Adrenal gland (tissue), 12 donors: ENCODE measurements around the gene BLTP3B. TPM values are rescaled to one million over a fixed set of nuclear protein-coding genes. Genes with fewer than 3 reads are reported as not detected.

Source experiments
- DNase-seq, 7 donors: peaks; one replicate each; pipeline ENCODE4 v3.0.0-alpha.2; 2019 to 2020
- H3K27ac ChIP-seq, 5 donors: fragments of 200-600 bp; sonication (generic) in 4 of 5; 1 replicate in 3 of 5; 2 replicates in 2 of 5; pipeline versions ENCODE4 v1.5.1 to v1.8.0; 2016 to 2020; ENCODE audit warnings: mild to moderate bottlenecking in 1 of 5
- H3K27me3 ChIP-seq: fragments of 200-600 bp; 2 replicates; pipeline ENCODE4 v1.8.0; 2021
- H3K36me3 ChIP-seq, 2 donors: fragments of 200-600 bp; replicated peaks in 1 of 2; 1 replicate in 1 of 2; 2 replicates in 1 of 2; pipeline versions ENCODE4 v1.5.1 to v1.8.0; 2018 to 2022
- H3K4me1 ChIP-seq, 2 donors: fragments of 200-600 bp; replicated peaks in 1 of 2; 1 replicate in 1 of 2; 2 replicates in 1 of 2; pipeline versions ENCODE4 v1.5.1 to v1.8.0; 2018 to 2021
- H3K4me3 ChIP-seq, 4 donors: fragments of 200-600 bp; sonication (generic) in 3 of 4; one replicate each; pipeline ENCODE4 v1.5.1; 2016 to 2018
- H3K9me3 ChIP-seq, 3 donors: fragments of 200-600 bp; sonication (generic) in 1 of 3; replicated peaks in 1 of 3; 1 replicate in 2 of 3; 2 replicates in 1 of 3; pipeline versions ENCODE4 v1.5.1 to v1.8.0; 2016 to 2021
- CTCF ChIP-seq, 6 experiments: fragments of 450-650 bp in 4 of 6; fragments of 200-600 bp in 2 of 6; sonication (generic) in 1 of 6; IDR thresholded peaks; 1 replicate in 5 of 6; 2 replicates in 1 of 6; pipeline versions ENCODE4 v1.5.1 to v1.8.0; 2016 to 2021; ENCODE audit warnings: antibody characterized with exemption in 6 of 6, mild to moderate bottlenecking in 2 of 6, moderate library complexity in 1 of 6
- POLR2A ChIP-seq, 2 donors: fragments of 450-650 bp; IDR thresholded peaks; one replicate each; pipeline ENCODE4 v1.6.1; 2017; ENCODE audit warnings: antibody characterized with exemption in 2 of 2, mild to moderate bottlenecking in 2 of 2, moderate library complexity in 1 of 2
- WGBS, 4 donors: extraction: QIAGEN DNeasy Blood & Tissue Kit in 2 of 4; methylation state at CpG; one replicate each; pipeline versions ENCODE4 v1.1.5 to v1.1.7; 2013 to 2017; 5-methylcytosine and 5-hydroxymethylcytosine counted together
- intact Hi-C, 2 donors: fragments of 100-400 bp; cut with DNase I; formaldehyde crosslinking; loops; one replicate each; pipeline versions ENCODE4 v1.14.1 to v1.15.0; 2022 to 2023
- polyA plus RNA-seq, 3 donors: library from polyadenylated mRNA; stranded (reverse); fragments of 200-250 nt in 2 of 3; fragments of 350-450 nt in 1 of 3; fragmentation: Illumina TruSeq in 1 of 3; extraction: RNeasy Lipid Tissue Mini Kit (QIAGEN cat#74804) in 1 of 3; gene quantifications; one replicate each; pipeline ENCODE4 v1.2.3, GENCODE V29; 2013 to 2014
- total RNA-seq, 9 donors: library from RNA; depleted of rRNA in 4 of 9; stranded (reverse); fragments of >200 nt in 4 of 9; fragments of 120-200 nt in 1 of 9; fragmentation: NEBNext Ultra II Directional in 1 of 9; extraction: Animal tissue kit (Norgen Biotek cat#: 25700) in 1 of 9; gene quantifications; one replicate each; pipeline versions ENCODE4 v1.1.0 to v1.2.4, GENCODE V29; 2013 to 2023
- donor health status: healthy with polysubstance abuse.
- donor health status: Bipolar disorder and iron deficiency.
- donor health status: DM: yes; HTN: yes; CAD: no.
- donor health status: DM: no; HTN: no; CAD: no.
- donor health status: DM: no; HTN: no; CAD: no.
- donor health status: DM: yes; HTN: yes; CAD: no.

BLTP3B gene
- total and polyA plus RNA-seq, 12 donors = 6.0 to 50.2 (median 35.6) TPM

GRCh38 chr12:100187857-100188519 is 45.3 kb upstream of the BLTP3B start:
- Histone ChIP-seq H3K36me3 (no peaks in the 10 kb centered on the region), H3K4me1 (no peaks in the 10 kb centered on the region), H3K9me3 (no peaks in the 10 kb centered on the region), H3K27ac (no peak overlapping the region), H3K4me3 (no peak overlapping the region), H3K27me3 (no peaks in the 10 kb centered on the region)
- intact Hi-C loops = no loop called here
- 87 to 96% (median 93%) methylated on average over 5 of the region's 5 CpGs for WGBS, 4 donors
- no peak for DNase-seq
- TF ChIP-seq CTCF (IDR thresholded peaks at IDR 0.05) = no peak
- no peak for TF ChIP-seq POLR2A (IDR thresholded peaks at IDR 0.05)

GRCh38 chr12:100187068-100187467 is 44.4 kb upstream of the BLTP3B start:
- Histone ChIP-seq H3K9me3 (no peaks in the 10 kb centered on the region), H3K36me3 (no peaks in the 10 kb centered on the region), H3K27me3 (no peaks in the 10 kb centered on the region), H3K4me3 (no peak overlapping the region), H3K4me1 (no peaks in the 10 kb centered on the region), H3K27ac (no peak overlapping the region)
- intact Hi-C loops = no loop called here
- 91 to 97% (median 94%) methylated on average over 5 of the region's 5 CpGs for WGBS, 4 donors
- no peak for DNase-seq
- TF ChIP-seq POLR2A (IDR thresholded peaks at IDR 0.05) = no peak
- no peak for TF ChIP-seq CTCF (IDR thresholded peaks at IDR 0.05)

- TF ChIP-seq POLR2A (IDR thresholded peaks at IDR 0.05) = no peak
- no peak for TF ChIP-seq CTCF (IDR thresholded peaks at IDR 0.05)
- intact Hi-C loops = no loop called here
- H3K27me3 ChIP-seq = no peaks in the 10 kb centered on the region
- H3K4me3 ChIP-seq = no peak overlapping the region
- H3K36me3 ChIP-seq = no peaks in the 10 kb centered on the region
- DNase-seq = no peak
- whole genome bisulfite sequencing, 4 donors = 55 to 71% (median 64%) methylated on average over 5 to 6 of the region's 6 CpGs
- peak overlapping the region in 1 of 5 donors; percentile 8 for H3K27ac ChIP-seq
- no peaks in the 10 kb centered on the region for H3K4me1 ChIP-seq
- no peaks in the 10 kb centered on the region for H3K9me3 ChIP-seq
Measured at GRCh38 chr12:100186071-100186470, 43.4 kb upstream of the BLTP3B start.

DNA sequence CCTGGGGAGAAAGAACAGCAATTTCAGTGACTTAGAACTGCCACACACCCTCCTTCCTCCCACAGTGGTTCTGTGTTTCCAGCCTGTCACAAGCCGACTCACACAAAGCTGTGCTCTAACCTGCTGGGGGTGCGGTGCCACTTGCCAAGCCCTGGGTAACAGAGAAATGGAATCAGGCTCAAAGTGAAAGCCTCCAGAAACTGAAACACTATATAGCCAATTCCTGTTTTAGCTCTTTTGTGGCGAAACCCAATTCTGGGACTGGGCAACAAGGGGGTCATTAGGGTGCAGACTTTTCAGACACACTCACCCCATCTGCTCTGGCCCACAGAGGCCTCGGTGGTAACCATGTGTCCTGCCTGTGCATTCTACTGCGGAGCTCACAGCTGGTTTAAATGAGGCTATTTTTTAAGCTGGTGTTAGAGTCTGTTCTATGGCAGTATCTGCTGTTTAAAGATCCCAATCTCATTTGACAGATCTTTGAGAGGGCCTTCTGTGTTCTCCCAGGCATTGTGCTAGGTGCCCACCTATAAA is 42.8 kb upstream of the BLTP3B start:
- intact Hi-C loops = no loop called here
- H3K36me3 ChIP-seq = no peaks in the 10 kb centered on the region
- H3K27ac ChIP-seq = peak overlapping the region in 2 of 5 donors; percentile 5 to 8
- no peaks in the 10 kb centered on the region for H3K4me1 ChIP-seq
- TF ChIP-seq CTCF (IDR thresholded peaks at IDR 0.05) = no peak
- no peak for TF ChIP-seq POLR2A (IDR thresholded peaks at IDR 0.05)
- WGBS, 4 donors = 60 to 84% (median 72%) methylated on average over 3 to 5 of the region's 5 CpGs
- no peaks in the 10 kb centered on the region for H3K27me3 ChIP-seq
- H3K9me3 ChIP-seq = no peaks in the 10 kb centered on the region
- DNase-seq = no peak
- no peak overlapping the region for H3K4me3 ChIP-seq
